GM12875 (cell line): ENCODE measurements around the gene NLK.

Experiments
- H3K4me3 ChIP-seq: one replicate; pipeline ENCODE4 v1.5.1; 2011; ENCODE audit warnings: low read depth, low read length, control low read depth
- TF ChIP-seq, protein P1 (sequence below): IDR thresholded peaks from 2 replicates; pipeline ENCODE4 v1.5.1; 2011; ENCODE audit warnings: low read depth, mild to moderate bottlenecking, control low read depth, inconsistent platforms, low read length, moderate library complexity, borderline replicate concordance; ENCODE audit not compliant: insufficient read depth

Gene NLK

GRCh38 chr17:28055546-28056275 lies 13.2 kb downstream of the NLK start:
- TF ChIP-seq, protein P1, sequence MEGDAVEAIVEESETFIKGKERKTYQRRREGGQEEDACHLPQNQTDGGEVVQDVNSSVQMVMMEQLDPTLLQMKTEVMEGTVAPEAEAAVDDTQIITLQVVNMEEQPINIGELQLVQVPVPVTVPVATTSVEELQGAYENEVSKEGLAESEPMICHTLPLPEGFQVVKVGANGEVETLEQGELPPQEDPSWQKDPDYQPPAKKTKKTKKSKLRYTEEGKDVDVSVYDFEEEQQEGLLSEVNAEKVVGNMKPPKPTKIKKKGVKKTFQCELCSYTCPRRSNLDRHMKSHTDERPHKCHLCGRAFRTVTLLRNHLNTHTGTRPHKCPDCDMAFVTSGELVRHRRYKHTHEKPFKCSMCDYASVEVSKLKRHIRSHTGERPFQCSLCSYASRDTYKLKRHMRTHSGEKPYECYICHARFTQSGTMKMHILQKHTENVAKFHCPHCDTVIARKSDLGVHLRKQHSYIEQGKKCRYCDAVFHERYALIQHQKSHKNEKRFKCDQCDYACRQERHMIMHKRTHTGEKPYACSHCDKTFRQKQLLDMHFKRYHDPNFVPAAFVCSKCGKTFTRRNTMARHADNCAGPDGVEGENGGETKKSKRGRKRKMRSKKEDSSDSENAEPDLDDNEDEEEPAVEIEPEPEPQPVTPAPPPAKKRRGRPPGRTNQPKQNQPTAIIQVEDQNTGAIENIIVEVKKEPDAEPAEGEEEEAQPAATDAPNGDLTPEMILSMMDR, result no peak
- H3K4me3 ChIP-seq, result no peak overlapping the region

GRCh38 chr17:28056276-28056620 lies 13.8 kb downstream of the NLK start:
- TF ChIP-seq, protein P1, result no peak
- no peak overlapping the region for H3K4me3 ChIP-seq

- TF ChIP-seq, protein P1, result no peak
- H3K4me3 ChIP-seq, result no peak overlapping the region
Measured at GRCh38 chr17:28057731-28058246, 15.3 kb downstream of the NLK start.

DNA sequence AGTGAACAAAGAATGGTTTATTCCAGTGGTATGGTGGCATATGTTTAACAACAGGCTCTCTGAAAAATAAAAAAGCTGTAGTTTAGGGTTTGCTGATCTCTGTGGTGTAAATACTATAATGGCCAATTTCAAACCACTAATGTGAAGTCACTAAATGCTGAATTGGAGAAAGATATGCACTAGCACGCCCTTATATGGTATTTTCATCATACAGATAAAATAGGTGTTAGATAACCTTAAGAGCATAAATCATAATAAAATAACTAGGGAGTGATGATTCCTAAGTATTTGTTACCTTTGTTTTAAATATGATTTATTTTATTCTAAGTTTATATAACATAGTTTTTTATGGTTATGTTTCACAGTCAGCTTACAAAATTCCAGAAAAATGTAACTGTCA lies 17.2 kb downstream of the NLK start:
- H3K4me3 ChIP-seq, result no peak overlapping the region
- TF ChIP-seq, protein P1, result no peak

DNA sequence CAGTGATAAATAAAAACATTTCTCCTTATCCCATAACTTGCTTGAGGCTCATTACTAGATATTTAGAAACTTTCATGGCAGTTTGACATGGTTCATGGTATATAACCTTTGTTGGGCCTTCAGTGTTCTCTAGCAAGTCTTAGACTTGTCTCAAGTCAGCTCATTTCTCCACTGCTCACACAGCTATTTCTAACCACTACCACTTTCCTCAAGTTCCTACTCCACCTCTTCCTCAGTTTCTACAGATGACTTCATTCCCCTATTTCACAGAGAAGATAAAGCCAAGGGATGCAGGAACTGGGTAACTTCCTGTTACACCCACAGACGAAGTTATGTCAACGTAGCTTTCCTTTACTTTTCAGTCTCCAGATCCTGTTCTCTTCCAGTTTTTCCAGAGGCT lies 23.2 kb downstream of the NLK start:
- TF ChIP-seq, protein P1, result no peak

GRCh38 chr17:28069061-28069460 lies 26.6 kb downstream of the NLK start:
- no peak overlapping the region for H3K4me3 ChIP-seq
- TF ChIP-seq, protein P1, result no peak

More for the DNA sequence above, 23.2 kb downstream of the NLK start:
- no peak overlapping the region for H3K4me3 ChIP-seq

DNA sequence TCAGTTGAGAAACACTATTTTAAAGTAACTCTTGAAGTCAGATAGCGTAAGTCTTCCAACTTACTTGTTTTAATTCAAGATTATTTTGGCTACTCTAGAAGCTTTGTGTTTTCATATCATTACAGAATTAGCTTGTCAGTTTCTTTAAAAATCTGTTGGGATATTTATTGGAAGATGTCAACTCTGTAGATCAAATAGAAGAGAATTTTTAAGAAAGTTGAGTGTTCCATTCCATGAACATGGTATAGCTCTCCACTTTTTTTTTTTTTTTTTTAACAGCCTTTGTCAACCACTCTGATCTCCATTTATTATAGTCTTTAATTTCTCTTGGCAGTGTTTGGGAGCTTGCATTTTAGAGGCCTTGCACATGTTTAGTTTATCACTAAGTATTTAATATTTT lies 28.7 kb downstream of the NLK start:
- TF ChIP-seq, protein P1, result no peak
- H3K4me3 ChIP-seq, result no peak overlapping the region
